Measurements from ENCODE around the gene GLRX.

Gene GLRX

GRCh38 chr5:95788493-95788892 is 34.0 kb downstream of the GLRX start:
- TF ChIP-seq CTCF (IDR thresholded peaks at IDR 0.05; ENCODE audit: low read length, missing control alignments) = no peak
- H3K4me3 ChIP-seq (replicated peaks; ENCODE audit: low read depth, low read length) = no peak overlapping the region
- no peak for DNase-seq (ENCODE audit: low read depth)

- TF ChIP-seq CTCF (IDR thresholded peaks at IDR 0.05; ENCODE audit: low read length, missing control alignments) = no peak
- H3K4me3 ChIP-seq (replicated peaks; ENCODE audit: low read depth, low read length) = no peak overlapping the region
- DNase-seq (ENCODE audit: low read depth) = peak; percentile 78
Observed at GRCh38 chr5:95786821-95787418, 35.6 kb downstream of the GLRX start.

GRCh38 chr5:95784514-95785302 is 37.8 kb downstream of the GLRX start:
- DNase-seq (ENCODE audit: low read depth) = no peak
- no peak for TF ChIP-seq CTCF (IDR thresholded peaks at IDR 0.05; ENCODE audit: low read length, missing control alignments)
- no peak overlapping the region for H3K4me3 ChIP-seq (replicated peaks; ENCODE audit: low read depth, low read length)

- no peak for DNase-seq (ENCODE audit: low read depth)
- H3K4me3 ChIP-seq (replicated peaks; ENCODE audit: low read depth, low read length) = no peak overlapping the region
- TF ChIP-seq CTCF (IDR thresholded peaks at IDR 0.05; ENCODE audit: low read length, missing control alignments) = no peak
Observed at GRCh38 chr5:95783661-95784060, 38.9 kb downstream of the GLRX start.

GRCh38 chr5:95782181-95782580 is 40.3 kb downstream of the GLRX start:
- no peak for DNase-seq (ENCODE audit: low read depth)
- no peak for TF ChIP-seq CTCF (IDR thresholded peaks at IDR 0.05; ENCODE audit: low read length, missing control alignments)
- H3K4me3 ChIP-seq (replicated peaks; ENCODE audit: low read depth, low read length) = no peak overlapping the region

GRCh38 chr5:95781101-95781583 is 41.4 kb downstream of the GLRX start:
- H3K4me3 ChIP-seq (replicated peaks; ENCODE audit: low read depth, low read length) = no peak overlapping the region

More at GRCh38 chr5:95781101-95781583, 41.4 kb downstream of the GLRX start:
- peak; percentile 84 for TF ChIP-seq CTCF (IDR thresholded peaks at IDR 0.05; ENCODE audit: low read length, missing control alignments)
- DNase-seq (ENCODE audit: low read depth) = peak; percentile 89
